DMS153 treated with DMSO at 0.1 percent for 48 hours (cell line): ENCODE measurements around the gene GLRX2.
"Not testable (repeated sequence)": the region's sequence is repeated elsewhere in the genome, so short reads cannot be mapped to it uniquely, and the experiment has no call there.

Experiments
- DNase-seq: peaks from one replicate; lab custom pipeline; 2025; ENCODE audit not compliant: unreplicated experiment; lab: John Stamatoyannopoulos, UW

GLRX2 gene, protein sequence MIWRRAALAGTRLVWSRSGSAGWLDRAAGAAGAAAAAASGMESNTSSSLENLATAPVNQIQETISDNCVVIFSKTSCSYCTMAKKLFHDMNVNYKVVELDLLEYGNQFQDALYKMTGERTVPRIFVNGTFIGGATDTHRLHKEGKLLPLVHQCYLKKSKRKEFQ

DNA sequence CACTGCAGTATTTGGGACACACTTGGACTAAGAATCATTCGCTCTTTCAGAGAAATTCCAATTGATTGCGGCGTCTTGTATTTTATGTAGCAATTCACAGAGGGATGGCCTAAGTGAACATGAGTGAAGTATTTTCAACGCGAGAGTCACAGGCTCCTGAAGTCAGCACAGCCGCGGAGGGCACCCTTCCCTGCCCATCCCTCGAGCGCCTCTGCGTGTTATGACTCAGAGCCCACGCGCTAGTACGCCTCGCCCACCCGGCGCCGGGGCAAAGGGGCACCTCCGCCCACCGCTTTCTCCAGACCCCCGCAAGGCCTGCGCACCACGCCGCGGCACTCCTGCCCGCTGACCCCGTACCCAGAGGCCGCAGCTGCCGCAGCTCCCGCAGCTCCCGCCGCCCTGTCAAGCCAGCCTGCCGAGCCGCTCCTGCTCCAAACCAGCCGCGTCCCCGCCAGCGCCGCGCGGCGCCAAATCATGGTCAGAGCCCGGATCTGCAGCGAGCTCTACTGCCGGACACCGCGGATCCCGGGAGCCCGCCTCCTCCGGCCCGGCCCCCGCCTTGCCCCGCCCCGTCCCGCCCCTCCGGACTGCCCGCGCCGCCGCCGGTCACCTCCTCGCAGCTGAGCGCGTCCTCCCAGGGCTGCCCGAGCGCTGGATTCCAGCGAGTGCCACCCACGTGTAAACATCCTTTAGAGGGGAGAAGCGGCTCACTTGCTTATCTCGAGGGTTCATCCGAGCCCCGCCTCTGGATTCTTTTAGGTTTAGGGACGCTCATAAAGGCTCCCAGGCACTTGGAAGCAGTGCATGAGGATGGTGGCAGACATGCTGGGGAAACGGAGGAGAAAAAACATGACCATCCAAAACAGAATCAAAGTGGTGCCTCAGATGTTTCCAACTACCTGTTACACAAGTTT lies at the start of gene GLRX2:
GLRX2 (minus strand) TSS at position 508 of the 914 bp plus-strand sequence; CDS start at position 476, 32 bp downstream.
- DNase-seq = peak; percentile 85

DNA sequence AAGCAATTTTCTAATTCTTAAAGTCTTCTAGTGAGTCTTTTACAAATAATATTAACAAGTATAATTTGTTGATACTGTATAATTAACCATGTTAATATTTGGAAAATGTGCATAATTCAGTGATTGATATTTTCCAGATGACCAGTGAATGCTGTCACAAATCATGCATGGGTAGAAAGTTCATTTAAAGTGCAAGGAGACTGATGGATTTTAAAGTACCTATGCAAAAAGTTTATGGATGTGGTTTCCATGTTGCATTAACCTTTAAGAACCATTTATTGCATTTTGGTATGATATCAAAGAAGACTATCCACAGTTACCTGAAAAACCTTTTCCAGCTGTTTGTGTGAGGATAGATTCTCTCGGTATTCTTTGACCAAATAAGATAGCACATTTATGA lies 39.8 kb upstream of the GLRX2 start:
- no peak for DNase-seq

DNA sequence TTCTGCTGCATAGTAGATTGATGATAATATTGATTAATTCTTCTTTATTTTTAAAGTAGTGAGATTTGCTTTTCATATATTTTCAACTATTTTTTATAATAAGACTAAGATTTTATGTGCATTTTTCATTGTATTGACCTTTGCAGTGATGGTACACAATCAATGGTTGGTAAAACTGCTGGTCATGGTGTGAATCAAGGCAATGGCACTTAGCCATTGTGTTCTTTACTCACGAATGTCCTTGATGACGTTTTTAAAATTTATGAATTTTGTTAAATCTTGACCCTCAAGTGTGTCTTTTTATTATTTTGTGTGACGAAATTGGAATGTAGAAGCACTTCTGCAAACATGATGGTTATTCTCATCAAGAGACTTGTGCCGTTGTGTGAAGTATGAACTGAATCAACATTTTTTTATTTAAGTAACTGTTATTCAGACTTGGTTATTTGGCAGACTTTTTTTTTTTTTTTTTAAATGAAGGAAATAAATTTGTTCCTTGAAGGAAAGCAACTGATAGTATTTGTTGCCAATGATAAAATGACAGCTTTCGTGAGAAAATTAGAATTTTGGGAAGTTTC lies 39.2 kb upstream of the GLRX2 start:
- DNase-seq = no peak

DNA sequence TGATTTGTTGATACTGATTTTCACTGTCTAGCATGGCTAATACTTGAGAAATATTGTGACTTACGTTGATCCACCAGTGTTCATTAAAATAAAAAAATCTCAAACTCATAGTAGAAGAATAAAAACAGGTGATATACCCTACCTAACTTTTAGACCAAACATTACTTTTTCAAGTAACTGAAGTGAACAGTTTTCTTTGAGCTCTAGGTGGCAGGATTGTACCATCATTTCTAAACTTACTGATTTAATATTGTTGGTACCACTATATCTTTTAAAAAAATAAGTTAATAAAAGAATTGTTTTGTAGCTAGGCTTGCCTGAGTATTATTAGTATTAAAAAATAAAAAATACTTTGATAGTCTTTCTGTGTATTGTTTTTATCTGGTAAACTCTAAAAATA lies 38.1 kb upstream of the GLRX2 start:
- DNase-seq = no peak

DNA sequence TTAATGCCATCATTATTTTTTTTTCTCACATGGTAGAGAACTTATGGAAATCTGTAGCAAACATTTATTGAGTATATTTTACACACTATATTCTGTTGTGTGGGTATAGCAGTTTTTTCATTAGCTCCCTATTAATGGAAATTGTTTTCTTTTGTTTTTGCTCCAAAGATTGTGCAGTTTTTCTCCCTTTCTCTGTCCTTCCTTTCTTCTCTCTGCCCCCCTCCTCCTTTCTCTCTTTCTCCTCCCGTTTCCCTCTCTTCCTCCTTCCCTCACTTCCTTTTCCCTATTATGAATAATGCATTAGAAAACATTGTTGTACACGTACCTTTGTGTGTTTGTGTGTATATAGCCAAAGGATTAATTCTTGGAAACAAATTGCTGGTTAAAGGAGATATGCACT lies 37.2 kb upstream of the GLRX2 start:
- no peak for DNase-seq

DNA sequence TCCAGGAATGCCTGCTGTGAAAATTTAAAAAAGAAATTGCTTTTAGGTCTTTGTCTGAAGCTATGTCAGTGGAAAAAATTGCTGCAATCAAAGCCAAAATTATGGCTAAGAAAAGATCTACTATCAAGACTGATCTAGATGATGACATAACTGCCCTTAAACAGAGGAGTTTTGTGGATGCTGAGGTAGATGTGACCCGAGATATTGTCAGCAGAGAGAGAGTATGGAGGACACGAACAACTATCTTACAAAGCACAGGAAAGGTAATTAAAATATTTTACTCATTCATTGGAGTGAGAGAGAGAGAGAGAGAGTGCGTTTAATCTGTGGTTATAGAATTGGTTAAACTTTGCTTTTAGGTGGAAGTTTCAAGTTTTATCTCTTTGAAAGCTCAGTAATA lies 36.6 kb upstream of the GLRX2 start:
- no peak for DNase-seq

DNA sequence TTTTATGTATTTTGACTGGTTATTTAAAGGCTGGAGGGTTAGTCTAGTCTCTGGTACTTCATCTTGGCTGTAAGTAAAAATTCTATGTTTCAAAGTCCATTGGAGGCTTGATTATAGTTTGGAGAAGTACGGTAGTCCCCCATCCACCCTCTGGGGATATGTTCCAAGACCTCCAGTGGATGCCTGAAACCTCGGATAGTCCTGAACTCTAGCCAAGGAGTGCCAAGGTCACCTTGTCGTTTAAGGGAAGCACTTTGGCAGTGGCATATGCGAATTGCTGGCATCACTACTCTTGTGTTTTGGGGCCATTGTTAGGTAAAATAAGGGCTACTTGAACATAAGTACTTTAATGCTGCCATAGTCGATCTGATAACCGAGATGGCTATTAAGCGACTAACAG lies 35.0 kb upstream of the GLRX2 start:
- DNase-seq = no peak

DNA sequence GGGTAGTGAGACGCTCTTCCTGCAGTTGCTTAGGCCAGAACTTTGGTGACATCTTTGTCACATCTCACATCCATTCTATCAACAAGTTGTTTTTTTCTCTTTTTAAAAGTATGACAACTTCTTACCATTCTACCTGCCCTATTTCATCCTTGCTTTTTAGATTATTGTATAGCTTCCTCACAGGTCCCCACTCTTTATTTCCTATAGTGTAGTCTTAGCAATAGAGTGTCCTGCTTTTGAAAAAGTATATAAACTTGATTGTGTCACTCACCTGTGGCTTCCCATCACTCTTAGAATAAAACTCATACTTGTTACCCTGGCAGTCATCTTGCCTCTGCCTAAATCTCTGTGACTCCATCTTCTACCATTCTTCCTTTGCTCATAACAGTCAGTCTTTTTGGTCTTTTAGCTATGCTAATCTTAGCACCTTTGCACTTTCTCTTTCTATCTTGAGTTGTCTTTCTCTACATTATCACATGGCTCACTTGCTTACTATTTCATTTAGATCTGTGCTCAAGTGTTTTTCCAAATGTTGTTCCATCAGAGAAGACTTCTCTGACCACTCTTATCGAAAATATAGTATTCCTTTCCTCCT lies 26.1 kb upstream of the GLRX2 start:
- no peak for DNase-seq

DNA sequence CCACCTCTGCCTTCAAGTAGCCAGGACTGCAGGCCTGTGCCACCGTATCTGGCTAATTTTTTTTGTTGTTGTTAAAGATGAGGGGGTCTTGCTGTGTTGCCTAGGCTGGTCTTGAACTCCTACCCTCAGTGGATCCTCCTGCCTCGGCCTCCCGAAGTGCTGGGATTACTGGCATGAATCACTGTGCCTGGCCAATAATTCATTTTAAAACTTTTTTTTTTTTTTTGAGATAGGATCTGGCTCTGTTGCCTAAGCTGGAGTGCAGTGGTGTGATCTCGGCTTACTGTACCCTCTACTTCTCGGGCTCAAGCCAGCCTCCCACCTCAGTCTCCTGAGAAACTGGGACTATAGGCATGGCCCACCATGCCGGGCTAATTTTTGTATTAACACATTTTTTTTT lies 20.2 kb upstream of the GLRX2 start:
- no peak for DNase-seq

DNA sequence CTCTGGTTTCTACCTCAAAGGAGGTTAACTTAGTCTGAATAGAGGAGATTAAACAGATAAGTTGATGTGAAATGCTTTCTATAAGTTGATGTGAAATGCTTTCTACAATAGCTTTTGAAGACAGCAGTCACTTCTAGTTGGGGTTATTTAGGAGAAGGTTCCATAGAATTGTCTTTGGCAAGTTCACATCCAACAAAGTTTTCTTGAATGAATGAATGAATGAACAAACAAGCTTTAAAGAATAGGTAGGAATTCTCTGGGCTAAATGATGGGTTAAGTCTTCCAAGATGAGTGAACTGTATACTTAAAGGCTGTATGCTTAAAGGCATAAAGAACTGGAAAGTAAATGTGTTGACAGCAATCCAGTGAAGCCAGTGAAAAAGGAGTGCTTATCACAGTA lies 18.5 kb upstream of the GLRX2 start:
- DNase-seq = no peak

DNA sequence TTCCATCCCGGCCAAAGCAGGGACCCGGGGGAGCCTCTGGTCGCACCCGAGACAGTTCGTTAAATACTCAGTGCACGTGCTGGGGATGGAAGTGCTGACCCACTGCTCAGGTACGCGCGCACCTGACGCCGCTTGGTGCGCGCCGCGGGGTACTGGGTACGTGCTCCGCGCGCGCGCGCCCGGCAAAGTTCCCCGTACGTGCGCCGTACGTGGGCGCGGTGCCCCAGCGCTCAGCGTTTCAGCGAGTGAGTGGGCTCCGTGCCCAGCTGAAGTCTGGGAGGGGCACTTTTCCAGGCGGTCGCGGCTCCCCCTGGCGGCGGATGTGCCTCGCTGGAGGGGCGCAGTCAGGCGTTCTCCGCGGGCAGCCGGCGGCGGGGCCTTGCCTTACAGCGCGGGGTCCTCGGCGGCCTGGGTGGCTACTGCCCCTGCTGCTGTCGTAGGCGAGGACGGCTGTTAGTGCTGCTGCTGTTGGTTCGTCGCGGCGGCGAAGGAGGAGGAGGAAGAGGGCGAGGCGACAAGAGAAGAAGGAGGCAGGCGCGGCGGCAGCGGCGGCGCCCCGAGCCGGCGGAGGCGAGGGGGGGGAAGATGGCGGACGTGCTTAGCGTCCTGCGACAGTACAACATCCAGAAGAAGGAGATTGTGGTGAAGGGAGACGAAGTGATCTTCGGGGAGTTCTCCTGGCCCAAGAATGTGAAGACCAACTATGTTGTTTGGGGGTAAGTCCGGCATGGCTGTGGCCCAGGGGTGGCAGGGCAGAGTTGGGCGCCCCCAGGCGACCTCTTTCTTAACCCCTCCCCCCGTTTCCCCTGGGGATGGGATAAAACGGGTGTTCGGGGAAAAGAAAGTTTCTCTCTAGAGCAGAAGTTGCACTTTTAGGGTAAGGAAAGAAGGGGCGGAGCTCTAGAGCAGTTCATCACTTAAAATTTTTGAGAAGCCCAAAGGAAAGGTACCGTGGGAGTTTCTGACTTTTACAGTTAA lies 16.7 kb upstream of the GLRX2 start, which contains the start of gene CDC73:
CDC73 (plus strand) TSS at position 416 of the 978 bp plus-strand sequence; CDS start at position 586, 170 bp downstream.
- peak; percentile 96 for DNase-seq

DNA sequence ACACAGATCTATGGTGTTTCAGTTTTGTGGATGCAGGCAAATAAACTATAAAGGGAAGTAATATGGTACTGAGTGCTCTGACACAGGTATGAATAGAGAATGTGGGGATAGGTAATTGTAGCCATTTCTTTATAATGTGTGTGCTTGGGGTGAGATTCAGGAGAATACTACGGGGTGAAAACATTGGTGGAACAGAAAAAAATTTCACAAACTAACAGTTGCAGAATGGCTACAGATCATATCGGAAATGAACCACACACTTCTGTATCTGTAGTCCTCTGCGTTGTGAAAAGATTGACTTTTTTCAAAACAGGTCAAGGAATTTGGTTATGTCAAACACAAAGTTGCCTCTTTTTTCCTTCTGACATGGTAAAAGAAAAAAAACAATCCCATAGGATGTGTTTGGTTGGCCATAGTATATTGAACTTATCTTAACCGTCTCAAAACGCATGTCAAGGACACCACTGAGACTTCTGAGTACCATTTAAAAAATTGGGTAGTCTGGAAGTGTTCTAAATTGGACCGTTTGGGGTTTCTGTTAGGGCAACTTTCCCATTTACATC lies 15.5 kb upstream of the GLRX2 start:
- no peak for DNase-seq

DNA sequence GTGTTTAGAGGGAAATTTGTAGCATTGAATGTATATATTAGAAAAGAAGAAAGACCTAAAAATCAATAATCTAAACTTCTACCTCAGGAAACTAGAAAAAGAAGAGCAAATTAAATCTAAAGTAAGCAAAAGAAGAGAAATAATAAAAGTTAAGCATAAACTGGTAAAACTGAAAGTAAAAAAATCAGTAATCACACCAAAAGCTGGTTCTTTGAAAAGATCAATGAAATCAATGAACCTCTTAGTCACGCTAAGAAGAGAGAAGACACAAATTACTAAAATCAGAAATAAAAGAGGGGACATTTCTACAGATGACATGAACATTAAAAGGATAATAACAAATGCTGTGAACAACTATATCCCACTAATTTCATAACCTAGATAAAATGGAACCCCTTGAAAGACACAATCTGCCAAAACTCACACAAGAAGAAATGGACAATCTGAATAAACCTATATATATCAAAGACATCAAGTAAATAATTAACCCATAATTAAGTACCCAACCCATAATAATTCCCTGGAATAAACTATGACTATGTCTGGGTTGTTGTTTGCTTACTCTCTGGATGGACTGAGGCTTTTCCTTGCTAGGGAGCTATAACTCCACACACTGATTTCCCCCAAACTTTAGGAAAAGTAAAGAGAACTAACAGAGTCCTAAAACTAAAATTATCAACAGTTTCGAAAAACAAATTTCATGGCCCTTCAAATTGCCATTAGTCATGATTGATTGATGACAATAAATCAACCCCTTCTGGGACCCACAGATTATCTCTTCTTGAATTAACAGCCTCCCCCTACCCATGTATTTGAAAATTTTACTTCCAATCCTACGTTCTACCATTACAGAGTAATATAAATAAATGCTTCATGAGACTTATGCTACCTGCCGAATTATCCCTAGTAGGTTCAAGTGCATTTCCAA lies 13.9 kb upstream of the GLRX2 start:
- no peak for DNase-seq

DNA sequence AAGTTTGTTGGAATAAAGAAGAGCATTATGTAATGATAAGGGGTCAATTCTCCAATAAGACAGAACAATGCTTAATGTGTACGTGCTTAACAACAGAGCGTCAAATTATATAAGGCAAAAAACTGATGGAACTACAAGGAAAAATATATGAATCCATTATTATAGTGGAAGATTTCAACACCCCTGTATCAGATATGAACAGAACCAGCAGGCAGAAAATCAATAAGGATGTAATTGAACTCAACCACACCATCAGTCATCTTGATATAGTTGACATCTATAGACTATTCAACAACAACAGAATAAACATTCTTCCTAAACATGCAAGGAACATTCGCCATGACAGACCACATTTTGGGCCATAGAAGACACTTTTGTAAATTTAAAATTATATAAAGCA lies 13.0 kb upstream of the GLRX2 start:
- no peak for DNase-seq

DNA sequence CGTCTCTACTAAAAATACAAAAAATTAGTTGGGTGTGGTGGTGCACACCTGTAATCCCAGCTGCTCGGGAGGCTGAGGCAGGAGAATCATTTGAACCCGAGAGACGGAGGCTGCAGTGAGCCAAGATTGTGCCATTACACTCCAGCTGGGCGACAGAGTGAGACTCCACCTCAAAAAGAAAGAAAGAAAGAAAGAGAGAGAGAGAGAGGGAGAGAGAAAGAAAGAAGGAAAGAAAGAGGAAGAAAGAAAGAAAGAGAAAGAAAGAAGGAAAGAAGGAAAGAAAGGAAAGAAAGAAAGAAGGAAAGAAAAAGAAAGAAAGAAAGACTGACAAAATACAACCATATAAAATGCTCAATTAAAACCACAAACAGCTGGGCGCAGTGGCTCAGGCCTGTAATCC lies 12.0 kb upstream of the GLRX2 start:
- DNase-seq = not testable (repeated sequence)

DNA sequence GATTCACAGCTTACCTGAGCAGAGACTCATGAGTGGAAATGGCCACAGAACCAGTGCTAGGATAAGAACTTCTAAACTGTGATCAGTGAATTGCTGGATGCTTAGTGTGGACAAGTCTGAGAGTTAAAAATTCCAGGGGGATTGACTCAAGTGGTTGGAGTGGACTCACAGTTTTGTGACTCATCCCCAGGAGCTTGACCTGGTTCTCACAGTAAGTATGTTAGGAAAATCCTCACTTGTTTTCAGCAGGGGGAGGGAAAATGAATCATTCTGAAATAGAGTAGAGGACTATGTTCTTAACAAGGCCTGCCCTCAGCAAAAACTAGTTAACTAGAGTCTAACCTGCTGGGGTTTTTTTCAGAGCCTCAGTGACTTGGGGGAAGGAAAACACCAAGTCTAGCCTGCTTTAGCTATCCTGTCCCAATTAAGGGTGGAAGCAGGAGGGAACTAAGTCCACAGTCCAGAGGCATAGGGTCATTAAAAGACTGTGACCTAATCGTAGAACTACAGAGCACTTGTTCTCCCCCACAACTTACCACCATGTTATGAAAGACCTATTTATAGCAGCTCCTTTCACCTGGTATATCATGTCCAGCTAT lies 10.5 kb upstream of the GLRX2 start:
- DNase-seq = no peak

DNA sequence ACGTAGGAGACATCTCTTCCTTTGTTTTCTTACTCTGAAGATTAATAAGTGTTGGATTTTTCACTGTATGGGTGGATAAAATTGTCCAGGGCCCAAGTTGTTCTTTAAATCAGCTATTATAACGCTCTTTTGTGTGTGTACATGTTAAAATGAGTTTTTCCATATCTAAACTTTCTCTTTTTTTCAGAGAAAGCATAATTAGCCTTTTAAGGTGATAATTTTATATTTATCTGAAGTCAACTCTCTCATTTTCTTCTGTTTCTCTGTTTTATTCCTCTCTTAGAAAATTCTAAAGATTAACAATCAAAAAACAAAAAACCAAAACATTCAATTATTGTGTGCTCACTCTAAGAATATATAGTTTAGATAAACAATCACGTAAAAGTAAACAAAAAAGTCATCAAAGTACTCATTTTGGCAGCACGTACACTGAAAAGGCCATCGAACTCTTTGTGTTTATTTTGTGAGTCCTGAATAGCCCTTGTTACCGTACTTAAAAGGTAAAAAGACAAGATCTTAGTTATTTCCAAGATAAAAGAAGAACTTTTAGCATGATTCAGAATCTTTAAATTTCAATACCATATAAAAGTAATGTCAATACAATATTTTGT lies 9.4 kb upstream of the GLRX2 start:
- DNase-seq = no peak

DNA sequence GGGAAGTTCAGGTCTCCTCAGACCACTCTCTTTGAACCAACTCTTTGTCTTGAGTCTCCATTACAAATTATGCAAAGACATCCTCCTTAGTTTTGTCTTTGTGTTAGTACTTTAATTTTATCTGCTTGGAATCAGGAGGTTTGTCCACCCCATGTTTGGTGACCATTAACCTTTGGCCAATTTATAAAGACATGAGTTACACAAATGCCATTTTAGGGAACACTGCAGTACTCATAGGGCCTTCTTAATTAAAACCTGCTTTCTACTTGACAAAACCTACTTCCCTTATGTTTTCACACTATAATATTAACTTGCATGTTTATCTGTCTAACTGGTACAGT lies 8.7 kb upstream of the GLRX2 start:
- DNase-seq = no peak
